HG02623 (cell line): ENCODE measurements around the gene HIBCH.

ENCODE experiments used
- ATAC-seq: cut with Tn5 transposase; IDR thresholded peaks from one replicate; pipeline ENCODE4 v1.9.1; 2021; ENCODE audit warnings: moderate library complexity; ENCODE audit not compliant: unreplicated experiment

The HIBCH gene

DNA sequence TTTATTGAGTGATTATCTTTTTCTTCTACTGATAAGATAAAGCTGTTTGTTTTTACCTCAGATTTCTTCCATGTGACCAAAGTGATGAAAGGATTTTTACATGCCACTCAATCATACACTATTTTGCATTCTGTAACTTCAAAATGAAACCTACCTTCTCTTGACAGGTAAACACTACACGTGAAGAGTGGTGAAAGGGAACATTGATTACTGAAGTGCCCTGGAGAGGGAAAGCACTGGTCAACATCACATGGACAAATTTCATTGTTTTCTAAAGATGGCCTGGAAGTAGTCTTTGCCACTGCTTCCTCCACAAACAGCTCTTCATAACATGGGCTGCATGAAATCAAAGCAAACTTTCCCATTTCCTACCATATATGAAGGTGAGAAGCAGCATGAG lies 120.1 kb downstream of the HIBCH start:
- ATAC-seq = no peak

DNA sequence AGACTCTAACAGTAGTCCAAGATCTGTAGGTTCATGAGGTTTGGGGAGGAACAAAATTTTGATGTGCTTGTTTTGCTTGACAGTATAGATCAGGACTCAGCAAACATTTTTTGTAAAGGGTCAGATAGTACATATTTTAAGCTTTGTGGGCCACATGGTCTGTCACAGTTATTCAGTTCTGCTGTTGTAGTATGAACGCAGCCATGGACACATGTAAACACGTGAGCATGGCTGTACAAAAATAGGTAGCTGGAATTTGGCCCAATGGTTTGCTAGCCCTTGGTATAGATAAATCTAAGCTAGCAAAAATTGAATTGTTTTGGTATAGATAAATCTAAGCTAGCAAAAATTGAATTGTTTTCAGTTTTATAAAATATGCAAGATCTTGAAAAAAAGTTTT lies 120.5 kb downstream of the HIBCH start:
- ATAC-seq = no peak

DNA sequence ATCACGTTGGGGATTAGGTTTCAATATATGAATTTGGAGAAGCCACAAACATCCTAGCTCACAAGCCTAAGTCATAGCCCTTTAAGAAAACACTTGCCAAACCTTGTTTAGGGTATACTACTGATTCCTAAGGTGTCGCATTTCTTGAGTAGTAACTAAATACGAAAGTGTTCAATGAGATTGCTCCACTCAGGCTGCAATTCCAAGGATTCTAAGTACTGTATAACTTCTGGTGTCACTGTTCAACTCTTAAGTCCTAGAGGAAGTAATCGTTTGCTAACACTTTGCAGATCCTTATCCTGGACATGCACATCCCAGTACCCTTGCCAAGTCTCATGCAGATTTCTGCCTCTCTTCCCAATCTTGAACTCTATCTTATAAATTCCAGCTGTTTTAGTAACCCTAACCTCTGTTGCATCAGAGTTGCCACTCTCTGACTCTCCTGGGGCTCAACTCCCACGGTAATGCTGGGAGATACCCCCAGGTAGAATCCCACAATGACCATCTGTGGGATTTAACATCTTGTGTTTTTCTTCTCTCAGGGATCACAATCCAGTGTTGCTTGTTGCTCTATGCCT lies 122.4 kb downstream of the HIBCH start:
- ATAC-seq = no peak

DNA sequence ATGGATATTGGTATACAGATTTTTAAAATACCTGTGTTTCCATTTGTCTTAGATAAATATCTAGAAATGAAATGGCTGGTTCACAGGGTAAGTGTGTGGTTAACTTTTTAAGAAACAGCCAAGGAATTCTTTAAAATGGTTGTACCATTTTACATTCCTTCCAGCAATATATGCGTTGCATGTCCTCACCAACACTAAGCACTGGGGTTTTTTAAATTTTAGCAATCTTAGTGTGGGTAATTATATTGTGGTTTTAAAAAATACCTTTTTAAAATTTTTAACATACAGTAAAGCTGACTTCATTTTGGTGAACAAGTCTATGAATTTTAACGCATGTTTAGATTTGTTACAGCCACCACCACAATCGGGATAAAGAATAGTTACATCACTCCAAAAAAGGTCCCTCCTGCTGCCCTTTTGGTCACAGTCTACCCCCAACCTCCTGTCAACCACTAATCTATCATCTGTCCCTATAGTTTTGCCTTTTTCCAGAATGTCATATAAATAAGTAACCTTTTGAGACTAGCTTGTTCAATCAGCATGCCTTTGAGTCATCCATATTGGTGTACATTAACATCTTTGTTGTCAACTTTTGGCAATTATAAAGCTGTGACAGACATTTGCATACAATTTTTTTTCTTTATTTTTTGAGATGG lies 129.0 kb downstream of the HIBCH start:
- ATAC-seq = no peak

DNA sequence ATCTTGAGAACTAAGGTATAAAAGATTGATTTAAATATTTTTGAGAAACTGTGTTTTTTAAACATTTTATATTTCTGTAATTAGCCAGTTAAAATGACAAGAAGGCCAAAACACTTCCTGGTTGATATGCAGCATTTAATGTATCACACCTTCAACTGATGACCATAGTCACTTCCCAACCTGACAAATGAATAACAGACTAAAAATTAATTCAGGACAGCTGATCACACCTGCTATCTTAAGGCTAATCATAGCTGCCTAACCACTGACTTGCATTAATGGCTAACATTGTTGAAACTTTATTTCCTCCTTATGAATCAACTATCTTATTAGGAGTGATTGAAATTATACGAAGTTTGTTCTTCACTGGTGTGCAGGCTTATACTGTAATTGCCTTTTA lies 131.3 kb downstream of the HIBCH start:
- no peak for ATAC-seq

DNA sequence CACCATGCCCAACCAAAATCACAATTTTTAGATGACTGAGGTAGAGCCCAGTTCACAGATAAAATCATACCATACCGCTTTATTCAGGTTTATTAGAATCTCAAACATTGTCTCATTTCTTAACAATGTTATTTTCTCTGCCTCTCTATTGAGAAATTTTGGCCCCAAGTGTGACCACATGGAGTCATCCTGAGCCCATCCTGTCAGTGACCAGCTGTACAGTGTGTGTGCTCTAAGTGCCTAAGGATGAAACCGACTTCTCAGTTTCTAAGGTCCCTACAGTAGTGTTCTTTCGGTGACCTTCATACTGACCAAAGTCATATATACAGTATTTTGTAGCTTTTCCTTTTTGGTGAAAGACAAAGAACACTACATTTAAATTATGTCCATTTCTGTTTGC lies 133.4 kb downstream of the HIBCH start:
- ATAC-seq = no peak

DNA sequence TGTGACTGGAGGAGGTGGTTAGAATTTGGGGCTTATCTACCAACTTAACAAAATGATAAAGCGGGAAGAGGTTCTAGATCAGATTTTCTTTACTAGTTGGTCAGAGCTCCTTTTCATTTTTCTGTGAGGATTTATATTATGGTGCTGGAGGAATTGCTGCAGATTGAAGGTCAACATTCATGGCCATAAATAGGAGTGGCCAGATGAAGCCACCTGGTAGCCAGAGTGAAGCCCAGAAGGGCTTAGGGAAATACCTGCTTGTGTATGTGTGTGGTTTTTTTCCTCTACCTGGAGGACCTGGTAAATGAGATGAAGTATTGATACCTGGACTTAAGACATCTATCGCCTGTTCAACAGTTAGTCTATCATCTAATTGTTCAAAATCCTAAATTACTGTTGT lies 134.2 kb downstream of the HIBCH start:
- ATAC-seq = no peak

DNA sequence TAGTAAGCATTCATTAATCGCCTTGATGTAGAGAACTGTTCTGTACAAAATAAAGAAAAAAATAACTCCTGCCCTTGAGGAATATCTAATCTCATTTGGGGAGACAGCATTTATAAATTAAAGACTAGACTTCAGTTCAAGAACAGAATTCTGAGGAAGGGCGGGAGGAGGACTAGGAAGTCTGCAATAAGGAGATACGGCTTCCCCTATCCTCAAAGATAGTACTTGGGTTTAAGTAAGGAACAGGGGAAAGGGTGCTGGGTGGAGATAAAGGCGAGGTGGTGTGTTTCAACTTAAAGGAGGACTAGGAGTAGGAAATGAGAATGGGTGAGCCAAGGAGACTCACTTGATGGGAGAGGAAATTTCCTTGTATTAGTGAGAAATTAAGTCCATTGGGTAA lies 135.2 kb downstream of the HIBCH start:
- ATAC-seq = no peak

DNA sequence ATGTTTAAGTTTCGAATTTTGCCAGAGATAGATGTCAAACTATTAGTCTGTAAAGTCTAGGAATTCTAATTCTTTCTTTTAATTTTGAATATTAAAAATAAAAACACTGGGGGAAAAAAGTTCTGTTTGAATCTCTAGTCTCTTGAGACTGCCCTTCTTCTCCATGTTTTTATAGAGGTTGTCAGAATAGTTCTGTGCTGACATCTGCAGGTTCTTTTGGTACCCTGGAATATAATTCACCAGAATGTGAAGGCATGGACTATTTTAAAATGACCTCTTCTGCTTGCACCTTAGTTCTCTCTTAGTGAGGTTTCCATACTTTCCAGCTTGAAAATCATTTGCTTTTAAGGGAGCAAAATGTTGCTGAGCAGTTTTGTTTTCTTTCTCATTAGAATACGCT lies 136.1 kb downstream of the HIBCH start:
- no peak for ATAC-seq

DNA sequence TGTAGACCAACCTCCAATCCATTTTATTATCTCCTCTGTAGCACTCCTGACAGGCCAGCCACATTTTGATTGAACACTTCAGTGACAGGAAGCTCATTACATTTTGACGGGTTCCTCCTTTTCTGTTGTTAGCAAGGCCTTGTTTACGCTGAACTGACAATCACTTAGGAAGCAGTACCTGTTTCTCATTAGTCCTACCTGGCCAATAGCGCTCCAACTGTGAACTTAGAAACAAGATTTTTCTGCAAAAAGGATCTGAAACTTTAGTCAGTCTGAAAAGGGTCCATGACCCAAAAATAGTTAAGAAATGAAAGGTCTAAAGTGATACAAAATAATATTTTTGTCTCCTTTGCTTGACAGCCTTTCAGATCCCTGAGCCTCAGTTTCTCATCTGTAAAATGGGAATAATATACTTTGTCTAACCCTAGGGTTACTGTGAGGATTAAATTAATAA lies 137.5 kb downstream of the HIBCH start:
- no peak for ATAC-seq

DNA sequence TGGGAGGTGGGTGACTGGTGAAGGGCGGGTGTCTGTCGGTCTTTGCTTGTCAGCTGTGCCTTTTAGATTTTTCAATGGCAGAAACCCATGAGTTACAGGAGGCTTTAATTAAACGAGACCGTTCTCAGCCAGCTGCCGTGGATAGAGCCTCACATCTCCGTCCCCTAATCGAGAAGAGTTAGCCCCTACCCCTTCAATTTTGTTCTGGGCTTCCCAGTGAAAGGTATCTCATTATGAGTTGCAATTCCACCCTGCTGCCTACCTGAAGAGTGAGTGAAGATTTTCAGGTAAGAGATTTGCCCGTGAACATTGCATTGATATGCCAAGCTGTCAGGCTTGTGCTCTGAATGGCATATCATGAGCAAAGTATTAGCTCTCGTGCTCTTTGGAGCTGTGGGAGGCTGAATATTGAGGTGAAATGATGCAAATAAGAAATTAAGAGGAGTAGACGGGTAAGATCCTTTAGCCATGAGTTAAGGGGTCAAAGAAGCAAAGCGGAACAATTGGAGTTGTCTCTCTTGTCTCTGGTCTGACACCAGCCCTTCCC lies 138.4 kb downstream of the HIBCH start:
- no peak for ATAC-seq

DNA sequence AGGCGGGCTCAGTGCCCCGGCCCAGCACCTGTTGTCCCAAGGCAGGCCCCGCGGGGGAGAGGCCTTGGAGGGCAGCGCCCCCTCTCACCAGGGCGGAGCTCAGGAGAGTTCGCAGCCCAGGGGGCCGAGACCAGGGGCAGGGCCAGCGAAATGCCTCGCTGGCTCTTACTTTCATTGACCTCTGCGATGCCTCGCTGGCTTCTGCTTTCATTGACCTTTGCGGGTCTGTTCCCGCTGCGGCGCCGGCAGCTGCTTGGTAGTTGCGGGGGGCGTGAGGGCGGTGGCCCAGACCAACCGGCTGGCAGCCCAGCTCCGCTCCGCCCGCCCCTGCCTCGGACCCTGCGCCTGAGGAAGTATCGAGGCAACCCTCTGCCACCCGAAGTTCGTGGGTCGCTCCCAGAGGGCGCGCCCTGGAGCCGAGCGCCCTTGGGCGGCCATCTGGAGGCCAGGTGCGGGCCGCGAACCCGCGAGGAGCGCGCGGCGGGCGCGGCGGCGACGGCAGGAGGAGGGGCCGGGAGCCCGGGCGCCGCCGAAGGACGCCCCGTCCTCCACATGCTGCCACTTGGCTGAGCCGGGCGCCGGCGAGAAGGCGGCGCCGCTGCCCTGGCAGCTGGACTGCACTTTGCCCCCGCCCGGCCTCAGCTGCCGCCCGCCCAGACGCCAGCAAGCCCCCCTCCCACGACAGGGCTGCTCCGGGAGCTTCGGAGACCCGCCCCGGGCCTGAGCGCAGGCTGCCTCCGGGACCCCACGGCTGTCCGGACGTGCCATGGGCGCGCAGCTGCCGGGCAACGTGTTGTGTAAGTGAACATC lies 139.1 kb downstream of the HIBCH start:
- peak; percentile 77 for ATAC-seq

DNA sequence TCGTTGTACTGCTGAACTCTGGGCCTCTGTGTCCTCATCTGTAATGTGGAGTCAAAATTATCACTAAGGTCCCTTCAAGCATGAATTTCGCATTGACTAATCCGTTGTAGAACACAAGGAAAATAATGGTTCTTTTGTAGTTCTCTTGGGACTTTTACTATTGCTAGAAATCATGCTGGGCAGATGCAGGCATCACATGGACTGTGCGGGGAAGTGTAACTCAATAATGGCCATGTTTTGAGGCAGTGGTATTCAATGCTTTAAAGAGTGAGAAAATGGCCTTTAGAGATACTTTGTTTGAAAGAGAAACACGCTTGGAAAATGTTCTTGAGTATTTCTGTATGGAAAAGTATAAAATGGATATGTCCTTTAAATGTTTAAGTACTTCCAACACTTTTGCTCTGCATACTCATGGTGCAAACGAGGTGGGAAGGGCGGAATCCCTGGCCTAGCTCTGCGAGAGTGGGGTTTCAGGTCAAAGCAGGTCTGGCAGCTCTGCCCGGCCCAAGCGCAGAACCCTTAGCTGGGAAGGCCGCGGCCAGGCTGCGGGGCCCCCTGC lies 139.8 kb downstream of the HIBCH start:
- no peak for ATAC-seq

DNA sequence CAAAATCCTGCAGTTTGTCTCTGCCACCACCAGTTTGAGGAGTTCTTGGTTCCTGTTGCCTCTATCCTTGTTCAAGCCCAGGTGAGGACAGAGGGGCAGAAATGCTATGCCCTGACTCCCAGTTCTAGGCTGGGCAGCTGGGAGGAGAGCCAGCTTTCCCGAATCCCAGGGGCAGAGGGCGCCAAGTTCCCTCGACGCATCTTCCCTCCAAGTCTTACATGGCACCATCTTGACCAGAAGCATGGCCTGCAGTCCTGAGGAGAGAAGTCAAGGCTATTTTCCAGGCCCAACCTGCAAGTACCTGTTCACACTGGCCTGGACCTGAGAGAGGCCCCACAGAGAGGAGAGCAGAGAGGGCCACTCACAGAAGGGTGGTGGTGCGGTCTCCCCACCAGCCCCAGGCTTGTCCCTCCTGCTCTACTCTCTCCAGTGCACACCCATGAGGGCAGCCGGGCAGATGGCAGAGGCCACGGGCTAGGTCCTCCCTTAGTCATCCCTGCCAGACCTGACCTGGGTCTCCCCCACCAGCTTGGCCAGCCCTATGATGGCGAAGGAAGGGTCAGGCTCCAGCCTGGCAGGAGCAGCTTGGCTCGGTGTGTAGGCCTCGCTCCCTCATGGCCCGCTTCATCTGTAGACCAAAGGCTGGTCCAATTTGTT lies 141.4 kb downstream of the HIBCH start:
- no peak for ATAC-seq

DNA sequence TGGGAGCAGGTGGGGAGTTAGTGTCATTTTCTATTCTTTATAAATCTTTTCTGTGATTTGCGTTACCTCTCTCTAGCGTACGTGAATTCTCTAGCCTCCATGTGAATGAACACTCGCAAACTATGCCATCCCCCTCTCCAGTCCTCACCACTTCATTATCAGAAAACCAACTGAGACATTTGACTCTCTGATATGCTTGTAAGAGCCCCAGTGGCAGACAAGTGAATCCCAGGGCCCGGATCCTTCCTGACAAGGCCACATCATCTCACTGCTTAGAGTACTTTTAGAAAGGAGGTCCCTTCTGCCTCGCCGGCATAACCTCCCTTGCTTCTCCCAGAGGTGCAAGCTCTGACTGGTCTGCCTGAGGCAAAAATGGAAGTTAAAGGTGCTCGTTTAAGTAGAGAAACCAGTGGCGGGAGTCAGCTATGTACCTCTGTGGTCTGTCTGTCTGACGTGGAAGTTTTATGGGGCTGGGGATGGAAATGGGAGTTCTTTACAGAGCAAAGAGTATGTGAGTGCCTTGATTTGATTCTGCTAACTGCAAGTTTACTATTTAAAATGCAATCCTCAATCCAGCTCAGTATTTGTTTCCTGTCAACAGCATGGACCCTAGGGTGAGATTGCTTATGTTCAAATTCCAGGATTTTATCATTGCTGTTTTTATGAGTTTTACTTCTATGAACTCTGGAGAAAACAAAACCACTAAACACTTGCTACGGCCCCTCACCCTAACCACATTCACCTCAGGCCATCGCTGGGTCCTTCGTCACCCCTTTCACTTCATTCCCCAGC lies 142.2 kb downstream of the HIBCH start:
- no peak for ATAC-seq

DNA sequence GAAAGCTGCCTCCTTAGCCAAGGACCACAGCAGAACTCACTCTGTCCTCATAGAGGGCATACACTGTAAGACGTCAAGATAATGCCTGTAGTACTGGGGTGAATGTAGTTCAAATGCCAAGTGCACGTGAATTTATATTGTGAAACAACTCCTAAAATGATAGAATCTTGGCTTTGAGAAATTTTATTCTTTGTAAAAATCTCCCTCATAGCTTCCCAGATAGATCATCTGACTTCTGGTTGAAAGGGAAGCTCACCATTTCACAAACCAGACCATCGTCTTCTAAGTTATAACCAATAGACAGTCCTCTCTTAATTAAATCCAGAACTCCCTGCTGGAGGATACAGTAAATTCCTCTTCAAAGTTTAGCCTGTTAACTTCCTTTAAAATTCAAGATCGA lies 146.2 kb downstream of the HIBCH start:
- no peak for ATAC-seq

DNA sequence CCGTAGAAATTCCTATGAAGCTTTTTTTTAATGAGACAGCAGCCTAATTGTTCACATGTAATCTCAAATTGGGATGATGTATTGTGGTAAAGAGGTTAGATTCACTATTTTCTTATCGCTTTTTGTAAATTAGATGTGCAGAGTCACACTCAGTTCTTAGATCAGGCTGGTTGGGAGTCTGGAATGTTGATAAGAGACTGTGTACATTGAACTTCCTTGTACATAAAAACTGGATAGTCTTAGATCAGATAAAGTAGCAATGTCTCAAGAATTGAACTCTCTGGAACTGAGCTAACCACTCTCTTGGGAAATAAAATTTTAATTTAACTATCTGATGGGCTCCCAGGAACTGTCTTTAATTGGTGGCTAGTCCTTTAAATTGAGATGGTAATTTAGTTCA lies 149.0 kb downstream of the HIBCH start:
- ATAC-seq = no peak

DNA sequence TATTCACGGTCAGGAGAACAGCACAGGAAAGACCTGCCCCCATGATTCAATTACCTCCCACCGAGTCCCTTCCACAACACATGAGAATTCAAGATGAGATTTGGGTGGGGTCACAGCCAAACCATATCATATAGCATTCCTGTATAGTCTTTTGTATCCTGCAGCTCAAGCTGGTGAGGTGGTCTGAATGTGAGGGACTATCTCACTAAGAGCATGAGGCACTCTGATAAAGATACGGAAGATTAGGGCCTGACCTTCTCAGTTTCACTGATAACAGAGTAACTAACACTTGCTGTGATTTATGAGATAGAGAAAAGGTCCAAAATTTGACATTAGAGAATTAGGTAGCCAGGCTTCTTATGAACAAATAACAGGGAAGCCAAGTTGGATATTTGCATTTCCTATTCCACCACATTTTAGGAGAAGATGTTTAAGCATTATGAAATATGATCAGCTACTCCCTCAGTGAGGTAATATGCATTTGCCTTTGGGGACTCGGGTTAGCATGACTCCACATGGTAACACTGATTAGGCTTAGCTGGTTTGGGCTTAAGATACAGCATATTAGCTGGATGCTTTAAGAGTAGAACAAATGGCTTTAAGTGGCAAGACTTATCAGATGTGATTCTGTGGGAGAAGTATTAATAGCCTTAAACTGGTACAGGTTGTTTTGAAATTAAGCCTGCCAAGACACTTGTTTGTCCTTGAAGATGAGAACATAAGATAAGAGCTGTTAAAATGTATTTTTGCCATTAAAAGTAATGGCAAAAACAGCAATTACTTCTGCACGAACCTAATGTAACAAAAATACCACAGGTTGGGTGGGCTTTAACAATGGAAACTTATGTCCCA lies 150.2 kb downstream of the HIBCH start:
- no peak for ATAC-seq

DNA sequence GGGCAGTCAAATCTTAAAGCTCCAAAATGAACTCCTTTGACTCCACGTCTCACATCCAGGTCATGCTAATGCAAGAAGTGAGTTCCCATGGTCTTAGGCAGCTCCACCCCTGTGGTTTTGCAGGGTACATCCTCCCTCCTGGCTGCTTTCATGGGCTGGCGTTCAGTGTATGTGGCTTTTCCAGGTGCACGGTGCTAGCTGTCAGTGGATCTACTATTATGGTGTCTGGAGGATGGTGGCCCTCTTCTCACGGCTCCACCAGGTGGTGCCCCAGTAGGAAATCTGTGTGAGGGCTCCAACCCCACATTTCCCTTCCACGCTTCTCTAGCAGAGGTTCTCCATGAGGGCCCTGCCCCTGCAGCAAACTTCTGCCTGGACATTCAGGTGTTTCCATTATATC lies 151.9 kb downstream of the HIBCH start:
- no peak for ATAC-seq
